Peyer's patch (tissue), 4 donors: ENCODE measurements around the gene HMCN1. TPM values are rescaled to one million over a fixed set of nuclear protein-coding genes. Genes with fewer than 3 reads are reported as not detected.

Experiments
- DNase-seq, 3 donors: peaks; one replicate each; pipeline ENCODE4 v3.0.0-alpha.2; 2017 to 2019
- H3K27ac ChIP-seq, 4 donors: fragments of 200-600 bp; sonication (generic); one replicate each; pipeline ENCODE4 v1.5.1; 2016 to 2019
- H3K27me3 ChIP-seq, 2 donors: fragments of 200-600 bp; sonication (generic); one replicate each; pipeline ENCODE4 v1.5.1; 2019
- H3K36me3 ChIP-seq, 3 donors: fragments of 200-600 bp; sonication (generic); one replicate each; pipeline ENCODE4 v1.5.1; 2016 to 2019
- H3K4me1 ChIP-seq, 4 donors: fragments of 200-600 bp; sonication (generic); one replicate each; pipeline ENCODE4 v1.5.1; 2016 to 2019
- H3K4me3 ChIP-seq, 4 donors: fragments of 200-600 bp; sonication (generic); 1 replicate in 3 of 4; 2 replicates in 1 of 4; pipeline ENCODE4 v1.5.1; 2016 to 2019; ENCODE audit warnings: mild to moderate bottlenecking in 1 of 4
- H3K9me3 ChIP-seq, 4 donors: fragments of 200-600 bp; sonication (generic); one replicate each; pipeline ENCODE4 v1.5.1; 2016 to 2019; ENCODE audit warnings: mild to moderate bottlenecking in 1 of 4
- CTCF ChIP-seq, 6 experiments: fragments of 450-650 bp in 4 of 6; fragments of 200-600 bp in 2 of 6; sonication (generic) in 1 of 6; IDR thresholded peaks; one replicate each; pipeline ENCODE4 v1.5.1; 2017 to 2019; ENCODE audit warnings: antibody characterized with exemption in 6 of 6, mild to moderate bottlenecking in 3 of 6, moderate library complexity in 1 of 6
- POLR2A ChIP-seq, 2 donors: fragments of 450-650 bp; IDR thresholded peaks; one replicate each; pipeline ENCODE4 v1.5.1; 2017; ENCODE audit warnings: antibody characterized with exemption in 2 of 2, mild to moderate bottlenecking in 2 of 2, moderate library complexity in 2 of 2
- total RNA-seq, 4 donors: library from RNA; depleted of rRNA; stranded (reverse); fragments of >200 nt; gene quantifications; one replicate each; pipeline ENCODE4 v1.1.0, GENCODE V29; 2016

HMCN1 gene
- total RNA-seq, 4 donors from 2014 or later, result 1.5 to 18.2 (median 7.1) TPM

- DNase-seq, result no peak
- no peaks in the 10 kb centered on the region for H3K4me1 ChIP-seq
- H3K9me3 ChIP-seq, result no peaks in the 10 kb centered on the region
- H3K27me3 ChIP-seq, result no peaks in the 10 kb centered on the region
- H3K4me3 ChIP-seq, result no peak overlapping the region
- TF ChIP-seq POLR2A (IDR thresholded peaks at IDR 0.05) (no peak), CTCF (IDR thresholded peaks at IDR 0.05) (no peak)
- no peaks in the 10 kb centered on the region for H3K36me3 ChIP-seq
- H3K27ac ChIP-seq, result peak overlapping the region in 1 of 4 donors; percentile 9
Observed at GRCh38 chr1:185966471-185966870, 232.3 kb downstream of the HMCN1 start.

GRCh38 chr1:185969028-185969427 lies 234.8 kb downstream of the HMCN1 start:
- Histone ChIP-seq H3K4me1 (no peaks in the 10 kb centered on the region), H3K36me3 (no peaks in the 10 kb centered on the region), H3K27ac (peak overlapping the region in 1 of 4 donors; percentile 5), H3K27me3 (no peaks in the 10 kb centered on the region), H3K4me3 (no peak overlapping the region), H3K9me3 (no peaks in the 10 kb centered on the region)
- no peak for TF ChIP-seq POLR2A (IDR thresholded peaks at IDR 0.05)
- TF ChIP-seq CTCF (IDR thresholded peaks at IDR 0.05), result no peak
- no peak for DNase-seq

- DNase-seq, result no peak
- Histone ChIP-seq H3K4me3 (no peak overlapping the region), H3K36me3 (no peaks in the 10 kb centered on the region), H3K9me3 (no peaks in the 10 kb centered on the region), H3K4me1 (no peaks in the 10 kb centered on the region), H3K27me3 (no peaks in the 10 kb centered on the region), H3K27ac (peak overlapping the region in 1 of 4 donors; percentile 5)
- TF ChIP-seq CTCF (IDR thresholded peaks at IDR 0.05) (no peak), POLR2A (IDR thresholded peaks at IDR 0.05) (no peak)
Observed at GRCh38 chr1:185969524-185969991, 235.4 kb downstream of the HMCN1 start.

- Histone ChIP-seq H3K27me3 (no peaks in the 10 kb centered on the region), H3K9me3 (no peaks in the 10 kb centered on the region), H3K36me3 (no peaks in the 10 kb centered on the region), H3K4me1 (no peaks in the 10 kb centered on the region), H3K27ac (no peak overlapping the region), H3K4me3 (no peak overlapping the region)
- DNase-seq, result no peak
- TF ChIP-seq CTCF (IDR thresholded peaks at IDR 0.05) (no peak), POLR2A (IDR thresholded peaks at IDR 0.05) (no peak)
Observed at GRCh38 chr1:185971688-185972087, 237.5 kb downstream of the HMCN1 start.

- TF ChIP-seq CTCF (IDR thresholded peaks at IDR 0.05) (no peak), POLR2A (IDR thresholded peaks at IDR 0.05) (no peak)
- Histone ChIP-seq H3K4me1 (no peaks in the 10 kb centered on the region), H3K9me3 (no peaks in the 10 kb centered on the region), H3K27ac (no peak overlapping the region), H3K36me3 (no peaks in the 10 kb centered on the region), H3K4me3 (no peak overlapping the region), H3K27me3 (no peaks in the 10 kb centered on the region)
- no peak for DNase-seq
Observed at GRCh38 chr1:185972096-185972850, 238.1 kb downstream of the HMCN1 start.
